Posterior cingulate gyrus (tissue), 11 donors: ENCODE measurements around the gene ZBTB17.
"Not testable (repeated sequence)": the region's sequence is repeated elsewhere in the genome, so short reads cannot be mapped to it uniquely, and the experiment has no call there.

Experiments
- DNase-seq, 10 donors: peaks; one replicate each; pipeline versions ENCODE4 v3.0.0 to v3.0.0-alpha.2; 2020 to 2021; ENCODE audit warnings: mixed read lengths in 3 of 10
- intact Hi-C: fragments of 100-400 bp; cut with DNase I; formaldehyde crosslinking; loops from one replicate; pipeline ENCODE4 v1.15.1; 2023

Gene ZBTB17

DNA sequence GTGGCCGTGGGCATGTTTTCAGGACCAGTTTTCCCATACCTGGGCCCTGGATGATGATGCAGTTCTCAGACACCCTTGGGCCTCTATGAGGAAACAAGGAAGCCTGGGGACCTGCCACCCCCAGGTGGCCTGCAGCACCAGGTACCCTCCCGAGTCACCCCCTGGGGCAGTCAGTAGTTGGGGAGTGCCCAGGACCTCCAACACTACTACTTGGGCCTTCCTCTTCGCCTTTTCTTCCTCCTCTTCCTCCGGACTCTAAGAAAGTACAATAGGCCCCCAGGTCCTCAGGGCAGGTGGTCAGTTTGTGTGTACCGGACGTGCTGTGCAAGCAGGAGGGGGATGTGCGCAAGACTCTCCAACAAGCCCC lies 16.3 kb upstream of the ZBTB17 start:
- intact Hi-C loops: loop anchor here (5.0 kb wide), 1 partner anchor 175 kb away; no protein-coding TSS in a partner anchor

DNA sequence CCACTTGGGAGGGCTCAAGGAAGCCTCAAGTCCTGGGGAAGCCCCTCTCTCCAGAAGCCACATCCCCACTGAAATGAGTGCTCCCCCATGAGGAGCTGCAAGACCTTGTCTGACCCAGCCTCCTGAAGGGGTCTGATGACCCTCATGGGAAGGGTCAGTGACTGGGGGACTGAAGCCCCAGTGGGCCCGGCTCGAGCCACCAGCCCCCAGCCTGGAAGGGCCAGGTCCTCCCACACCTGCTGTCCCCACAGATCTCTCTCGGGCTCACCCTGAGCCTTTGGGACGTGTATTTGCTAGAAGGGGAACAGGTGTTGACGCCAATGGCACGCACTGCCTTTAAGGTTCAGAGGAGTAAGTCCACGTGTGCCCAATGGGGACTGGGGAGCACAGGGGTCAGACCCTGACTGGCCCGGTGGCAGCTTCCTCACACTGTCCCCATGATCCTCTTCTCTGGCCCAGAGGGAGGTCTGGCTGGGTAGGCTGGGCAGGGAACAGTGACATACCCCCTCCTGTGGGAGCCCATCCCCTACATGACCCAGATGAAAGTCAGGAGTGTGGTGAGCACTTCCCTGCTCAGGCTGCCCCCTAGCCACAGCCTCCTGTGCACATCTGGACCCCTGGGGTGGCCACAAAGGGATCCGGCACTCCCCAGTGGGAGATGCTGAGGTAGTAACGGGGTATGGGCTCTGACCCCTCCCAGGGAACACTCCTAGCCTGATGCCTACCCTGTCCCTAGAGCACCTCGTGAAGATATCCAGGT lies 15.7 kb upstream of the ZBTB17 start:
- DNase-seq: peak in 2 of 10 donors; percentile 35 to 67
- intact Hi-C loops: loop anchor here (5.0 kb wide), 1 partner anchor 174 kb away; no protein-coding TSS in a partner anchor

More for the DNA sequence above, 16.3 kb upstream of the ZBTB17 start:
- peak in 1 of 10 donors; percentile 43 for DNase-seq

DNA sequence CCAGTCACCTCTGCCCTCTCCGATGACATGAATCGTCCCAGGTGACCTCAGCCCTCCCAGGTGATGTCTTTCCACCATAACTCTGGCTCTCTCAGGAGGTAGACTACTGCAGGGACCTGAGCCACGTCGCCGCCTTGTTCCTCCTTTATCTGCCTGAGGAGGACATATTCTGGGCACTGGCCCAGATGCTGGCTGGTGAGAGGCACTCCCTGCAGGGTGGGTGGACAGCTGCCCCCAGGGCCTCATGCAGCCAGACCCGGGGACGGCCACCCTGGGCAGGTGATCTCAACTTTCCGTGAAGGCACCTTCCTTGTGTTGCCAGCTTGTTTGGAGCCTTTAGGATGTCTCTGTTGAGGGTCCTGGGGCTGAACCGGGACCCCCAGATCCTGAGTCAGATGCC lies 13.9 kb upstream of the ZBTB17 start:
- intact Hi-C loops: loop anchor here (5.0 kb wide), 1 partner anchor 172 kb away; no protein-coding TSS in a partner anchor
- DNase-seq: peak in 2 of 10 donors; percentile 47 to 59

DNA sequence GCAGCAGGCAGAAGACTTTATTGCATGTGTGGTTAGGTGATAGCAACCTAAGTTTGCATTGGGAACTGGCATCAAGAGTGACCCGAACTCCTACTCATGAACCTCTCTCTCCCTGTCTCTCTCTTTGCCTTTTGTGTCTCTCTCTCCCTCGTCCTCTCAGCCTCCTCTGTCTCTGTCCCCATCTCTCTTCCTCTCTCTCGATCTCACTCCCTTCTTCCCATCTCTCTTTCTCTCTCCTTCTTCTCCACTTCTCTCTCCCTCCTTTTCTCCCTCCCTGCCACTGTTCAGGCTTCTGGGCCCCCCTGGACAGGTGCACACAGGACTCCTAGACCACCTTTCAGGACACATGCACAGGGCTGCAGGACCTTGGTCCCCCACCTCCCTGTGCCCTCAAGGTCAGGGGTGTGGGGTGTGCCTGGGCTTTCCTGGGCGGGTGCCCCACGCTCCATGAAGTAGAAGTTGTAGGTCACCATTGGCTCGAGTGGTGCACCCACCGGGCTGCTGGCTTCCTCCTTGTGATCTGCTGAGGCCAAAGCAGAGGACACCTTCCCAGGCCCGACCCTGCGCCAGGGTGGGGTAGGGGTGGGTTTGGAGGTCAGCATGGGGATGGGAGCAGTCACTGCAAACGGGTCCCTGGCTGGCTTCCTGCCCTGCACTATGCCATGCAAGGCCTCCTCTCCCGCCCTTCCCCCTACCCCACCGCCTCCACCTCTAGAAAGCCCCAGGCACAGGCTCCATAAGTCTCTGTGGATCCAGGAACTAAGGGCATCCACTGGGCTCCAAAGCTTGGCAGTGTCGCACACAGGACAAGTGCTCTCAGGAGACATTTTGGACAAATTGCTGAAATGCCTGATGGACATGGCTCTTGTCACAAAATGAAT lies 13.2 kb upstream of the ZBTB17 start:
- DNase-seq: peak in 2 of 10 donors; percentile 49 to 55
- intact Hi-C loops: no loop called here

DNA sequence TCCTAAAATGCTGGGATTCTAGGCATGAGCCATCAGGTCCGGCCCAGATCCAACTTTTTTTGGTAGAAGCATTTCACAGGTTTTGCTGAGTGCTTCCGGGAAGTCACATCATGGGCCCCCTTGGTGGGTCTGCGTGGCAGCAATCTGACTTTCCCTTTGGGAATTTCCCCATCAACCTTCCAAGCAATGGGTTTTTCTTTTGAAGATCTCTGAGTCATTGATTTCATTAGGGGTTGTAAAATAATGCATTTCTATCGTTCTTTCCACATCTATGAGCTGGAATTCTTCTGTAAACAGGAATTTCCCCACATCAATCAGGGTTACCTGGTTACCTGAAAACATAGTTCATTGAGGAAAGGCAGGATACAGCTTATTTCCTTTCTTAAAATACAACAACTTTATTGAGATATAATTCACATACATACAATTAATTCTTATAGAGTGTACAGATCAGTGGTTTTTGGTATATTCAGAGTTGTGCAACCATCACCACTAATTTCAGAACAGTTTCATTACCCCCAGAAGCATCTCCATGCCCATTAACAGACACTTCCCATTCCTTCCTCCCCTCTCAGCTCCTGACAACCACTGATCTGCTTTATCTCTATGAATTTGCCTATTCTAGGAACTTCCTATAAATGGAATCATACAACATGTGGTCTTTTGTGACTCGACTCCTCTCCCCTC lies 9.9 kb upstream of the ZBTB17 start:
- DNase-seq: no peak
- intact Hi-C loops: no loop called here

DNA sequence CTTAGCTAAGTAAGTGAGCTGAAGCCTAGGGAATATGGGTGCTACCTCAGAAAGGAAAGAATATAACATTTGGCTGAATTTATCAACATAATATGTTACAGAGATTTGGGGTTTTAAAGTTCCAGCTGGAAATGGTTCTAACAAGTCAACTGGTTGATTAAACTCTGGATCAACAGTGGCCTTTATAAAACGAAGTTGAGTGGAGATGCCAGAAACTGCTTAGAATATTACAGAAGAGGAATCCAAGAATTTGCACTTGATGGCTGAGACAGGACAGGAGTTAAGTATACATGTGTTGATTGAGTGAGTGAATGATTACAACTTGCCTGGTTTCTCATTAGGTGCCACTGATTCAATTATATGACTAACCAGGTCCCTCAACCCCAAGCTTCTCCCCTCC lies 7.4 kb upstream of the ZBTB17 start:
- intact Hi-C loops: no loop called here
- no peak for DNase-seq

DNA sequence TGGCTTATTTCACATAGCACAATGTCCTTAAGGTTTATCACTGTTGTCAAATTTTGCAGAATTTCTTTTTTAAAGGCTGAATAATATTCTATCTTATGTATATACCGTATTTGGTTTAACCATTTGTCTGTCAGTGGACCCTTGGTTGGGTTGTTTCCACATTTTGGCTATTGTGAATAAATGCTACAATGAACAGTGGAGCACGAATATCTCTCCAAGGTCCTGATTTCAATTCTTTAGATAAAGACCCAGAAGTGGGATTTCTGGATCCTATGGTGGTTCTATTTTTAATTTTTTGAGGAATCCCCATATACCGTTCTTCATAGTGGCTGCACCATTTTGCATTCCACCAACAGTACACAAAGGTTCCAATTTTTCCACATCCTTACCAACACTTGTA lies 5.8 kb upstream of the ZBTB17 start:
- intact Hi-C loops: no loop called here
- DNase-seq: no peak

DNA sequence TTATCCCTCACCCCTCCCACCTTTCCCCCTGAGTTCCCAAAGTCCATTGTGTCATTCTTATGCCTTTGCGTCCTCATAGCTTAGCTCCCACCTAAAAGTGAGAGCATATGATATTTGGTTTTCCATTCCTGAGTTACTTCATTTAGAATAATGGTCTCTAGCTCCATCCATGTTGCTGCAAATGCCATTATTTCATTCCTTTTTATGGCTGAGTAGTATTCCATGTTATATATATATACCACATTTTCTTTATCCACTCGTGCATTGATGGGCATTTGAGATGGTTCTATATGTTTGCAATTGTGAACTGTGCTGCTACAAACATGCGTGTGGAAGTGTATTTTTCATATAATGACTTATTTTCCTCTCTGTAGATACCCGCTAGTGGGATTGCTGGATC lies 2.0 kb upstream of the ZBTB17 start:
- intact Hi-C loops: loop anchor here (10.0 kb wide), 1 partner anchor 143 kb away; no protein-coding TSS in a partner anchor
- DNase-seq: not testable (repeated sequence)

DNA sequence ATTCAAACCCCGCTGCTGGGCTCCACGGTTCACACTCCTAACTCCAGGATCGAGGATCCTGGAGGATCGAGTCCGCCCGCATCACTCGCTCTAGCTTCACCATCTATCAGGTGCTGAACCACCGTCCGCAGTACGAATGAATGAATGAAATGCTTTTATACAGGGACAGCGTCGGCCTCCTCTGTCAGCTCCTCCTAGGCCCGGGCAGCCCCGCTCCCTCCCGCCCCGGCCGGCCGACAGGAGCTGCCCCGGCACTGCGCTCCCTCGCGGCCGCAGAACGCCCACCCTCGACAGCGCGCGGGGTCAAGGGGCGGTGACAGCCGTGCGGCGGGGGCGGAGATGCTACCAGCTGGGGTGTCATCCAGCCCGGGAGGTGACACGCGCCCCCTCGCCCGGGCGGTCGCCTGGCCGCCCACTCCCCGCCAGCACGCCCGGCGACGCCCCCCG lies 520 bp downstream of the ZBTB17 start:
- intact Hi-C loops: loop anchor here (10.0 kb wide), 1 partner anchor 141 kb away; no protein-coding TSS in a partner anchor

DNA sequence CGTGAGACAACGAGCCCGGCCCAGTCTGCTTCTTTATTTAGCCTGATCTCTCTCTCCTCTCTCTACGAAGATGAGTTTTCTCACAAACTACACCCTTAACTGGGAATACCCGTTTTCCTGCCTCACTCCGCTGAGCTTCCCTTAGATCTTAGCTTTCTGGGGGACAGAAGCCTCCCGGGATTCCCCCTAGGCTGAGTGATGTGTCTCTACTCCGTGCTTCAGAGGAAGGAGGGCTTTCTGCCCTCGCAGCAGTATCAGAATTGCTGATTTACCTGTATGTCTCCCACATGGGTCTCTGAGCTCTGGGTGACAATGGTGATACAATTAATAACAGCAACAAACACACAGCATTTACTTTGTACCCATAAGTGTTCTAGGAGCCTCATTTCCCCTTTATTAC lies 1.0 kb downstream of the ZBTB17 start:
- no peak for DNase-seq
- intact Hi-C loops: loop anchor here (10.0 kb wide), 1 partner anchor 140 kb away; no protein-coding TSS in a partner anchor

More for the DNA sequence above, 520 bp downstream of the ZBTB17 start:
- peak; percentile 53 to 96 (median 75) for DNase-seq

DNA sequence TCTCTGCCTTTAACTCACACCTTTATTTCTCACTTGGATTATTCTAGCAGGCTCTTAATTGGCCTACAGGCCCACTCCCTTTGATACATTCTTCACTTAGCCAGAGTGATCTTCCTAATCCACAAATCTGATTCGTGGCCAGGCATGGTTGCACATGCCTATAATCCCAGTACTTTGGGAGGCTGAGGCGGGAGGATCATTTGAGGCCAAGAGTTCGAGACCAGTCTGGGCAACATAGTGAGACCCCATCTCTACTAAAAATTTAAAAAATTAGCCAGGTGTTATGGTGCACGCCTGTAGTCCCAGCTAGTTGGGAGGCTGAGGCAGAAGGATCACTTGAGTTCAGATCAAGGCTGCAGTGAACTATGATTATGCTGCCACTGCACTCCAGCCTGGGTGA lies 2.1 kb downstream of the ZBTB17 start:
- DNase-seq: no peak
- intact Hi-C loops: loop anchor here (10.0 kb wide), 1 partner anchor 139 kb away; no protein-coding TSS in a partner anchor

DNA sequence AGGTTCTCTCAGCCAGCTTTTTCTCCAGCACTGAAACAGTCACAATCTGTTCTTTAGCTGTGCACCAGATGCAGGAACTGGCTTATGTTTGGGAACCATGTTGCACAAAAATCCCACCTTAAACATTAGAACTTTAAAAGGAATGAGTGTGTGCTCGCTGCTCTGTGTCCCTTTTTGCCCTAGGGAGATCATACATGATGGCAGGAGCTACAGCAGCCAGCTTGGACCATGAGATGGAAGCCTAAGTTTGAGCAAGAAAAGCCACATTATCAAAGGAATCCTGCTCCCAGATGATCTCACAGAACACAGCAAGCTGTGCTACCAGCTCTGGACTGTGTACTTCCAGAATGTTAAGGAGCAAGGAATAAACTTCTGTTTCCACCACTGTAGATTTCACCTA lies 3.5 kb downstream of the ZBTB17 start:
- intact Hi-C loops: loop anchor here (10.0 kb wide), 1 partner anchor 138 kb away; no protein-coding TSS in a partner anchor
- no peak for DNase-seq

DNA sequence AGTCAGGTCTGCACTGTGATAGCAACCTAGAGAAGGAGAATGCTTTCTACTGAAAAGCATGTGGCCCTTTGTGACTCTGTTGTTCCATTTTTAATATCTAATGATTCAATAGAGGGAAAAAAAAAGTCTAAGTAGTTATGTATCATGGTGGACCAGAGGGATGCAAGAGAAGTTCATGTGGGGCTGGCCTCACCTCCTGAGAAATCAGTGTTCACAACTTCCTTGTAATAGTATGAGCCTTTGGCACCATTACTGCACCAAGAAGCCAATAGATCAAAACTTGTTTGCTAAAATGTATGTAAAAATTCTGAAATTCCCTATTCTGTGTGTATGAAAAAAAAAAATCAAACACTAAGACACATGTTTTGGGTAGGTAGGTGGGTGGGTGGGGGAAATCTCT lies 5.0 kb downstream of the ZBTB17 start:
- no peak for DNase-seq
- intact Hi-C loops: loop anchor here (10.0 kb wide), 1 partner anchor 136 kb away; no protein-coding TSS in a partner anchor

DNA sequence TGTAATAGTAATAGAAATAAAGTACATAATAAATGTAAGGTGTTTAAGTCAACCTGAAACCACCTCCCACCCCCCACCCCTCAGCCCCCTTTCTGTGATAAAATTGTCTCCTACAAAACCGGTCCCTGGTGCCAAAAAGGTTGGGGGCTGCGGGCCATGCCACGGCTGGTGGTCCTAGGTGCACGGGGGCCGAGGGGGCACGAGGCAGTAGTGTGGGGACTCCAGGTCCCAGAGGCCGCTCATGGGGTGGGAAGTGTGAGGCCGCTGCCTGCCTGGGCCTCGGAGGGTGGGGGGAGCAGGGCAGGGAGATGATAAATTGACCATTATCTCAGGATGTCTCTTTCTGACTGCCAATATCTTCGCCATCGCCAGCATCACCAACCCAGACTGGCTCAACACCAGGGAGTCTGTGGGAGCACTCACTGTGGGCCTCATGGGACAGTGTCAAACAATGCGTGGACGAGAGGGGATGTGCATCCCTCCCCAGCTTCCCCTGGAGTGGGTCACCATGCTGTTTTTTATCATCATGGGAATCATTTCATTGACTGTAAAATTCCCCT lies 6.5 kb downstream of the ZBTB17 start:
- DNase-seq: no peak
- intact Hi-C loops: no loop called here

DNA sequence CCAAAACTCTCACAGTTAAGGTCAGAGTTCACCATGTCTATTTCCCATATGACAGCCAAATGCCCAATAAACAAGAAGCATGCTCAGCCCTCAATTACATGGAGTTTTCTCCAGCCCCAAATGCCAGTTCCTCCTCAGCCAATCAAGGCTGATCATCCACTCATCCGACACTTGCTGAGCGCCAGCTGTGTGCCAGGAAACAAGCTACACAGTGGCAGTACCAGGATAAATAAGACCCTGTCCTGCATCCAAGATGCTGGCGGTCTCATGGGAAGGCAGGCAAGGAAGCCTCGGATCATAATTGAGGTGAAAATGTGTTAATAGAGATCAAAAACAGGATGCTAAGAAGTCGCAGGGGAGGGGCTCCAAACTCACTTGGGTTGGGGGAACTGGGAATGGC lies 7.7 kb downstream of the ZBTB17 start:
- intact Hi-C loops: no loop called here
- peak in 1 of 10 donors; percentile 83 for DNase-seq

DNA sequence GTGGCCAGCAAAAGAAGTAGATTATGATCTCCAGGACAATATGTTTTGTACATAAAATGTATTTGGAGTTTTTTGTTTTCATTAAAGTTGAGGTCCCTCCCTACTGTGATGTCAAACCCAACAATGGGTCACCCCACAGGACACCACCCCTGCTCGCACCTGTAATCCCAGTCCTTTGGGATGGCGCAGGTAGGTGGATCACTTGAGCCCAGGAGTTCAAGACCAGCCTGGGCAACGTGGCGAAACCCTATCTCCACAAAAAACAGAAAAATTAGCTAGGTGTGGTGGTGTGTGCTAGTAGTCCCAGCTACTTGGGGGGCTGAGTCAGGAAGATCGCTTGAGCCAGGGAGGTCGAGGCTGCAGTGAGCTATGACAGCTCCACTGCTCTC lies 9.0 kb downstream of the ZBTB17 start:
- intact Hi-C loops: no loop called here
- no peak for DNase-seq

DNA sequence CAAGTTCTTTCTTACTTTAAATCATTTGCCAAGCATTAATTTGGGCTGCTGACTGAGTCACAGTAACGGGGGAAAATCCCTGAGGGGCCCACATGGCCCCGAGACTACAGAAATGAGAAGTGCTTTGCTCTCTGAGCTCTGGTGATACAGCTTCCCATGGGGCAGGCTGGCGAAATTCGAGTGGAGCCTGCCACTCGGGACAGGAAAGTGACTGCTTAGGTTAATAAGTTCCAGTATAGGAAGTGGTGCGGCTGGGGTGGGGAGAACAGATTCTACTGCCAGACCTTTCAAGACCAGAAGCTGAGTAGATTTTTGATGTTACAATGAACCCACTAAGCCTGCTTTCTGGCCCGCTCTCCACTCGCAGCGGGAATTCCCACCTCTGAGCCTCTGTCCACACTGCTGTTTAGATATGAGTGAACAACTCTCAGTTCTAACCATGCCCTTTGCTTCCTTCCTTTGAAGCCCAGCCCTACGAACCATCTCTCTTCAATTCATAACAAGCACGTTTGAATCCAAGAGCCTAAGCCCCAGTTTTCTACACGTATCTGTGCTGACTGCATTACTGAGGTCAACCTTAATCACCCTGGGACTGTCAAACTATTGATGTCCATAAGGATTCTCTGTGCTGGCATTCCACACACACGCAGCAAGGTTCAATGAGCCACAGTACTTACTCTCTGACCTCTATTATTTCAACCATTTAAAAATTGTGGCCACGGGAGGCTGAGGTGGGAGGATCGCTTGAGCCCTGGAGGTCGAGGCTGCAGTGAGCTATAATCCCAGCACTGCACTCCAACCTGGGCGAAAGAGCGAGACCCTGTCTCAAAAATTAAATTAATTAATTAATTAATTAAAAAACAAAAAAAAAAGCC lies 9.6 kb downstream of the ZBTB17 start:
- intact Hi-C loops: no loop called here
- no peak for DNase-seq

DNA sequence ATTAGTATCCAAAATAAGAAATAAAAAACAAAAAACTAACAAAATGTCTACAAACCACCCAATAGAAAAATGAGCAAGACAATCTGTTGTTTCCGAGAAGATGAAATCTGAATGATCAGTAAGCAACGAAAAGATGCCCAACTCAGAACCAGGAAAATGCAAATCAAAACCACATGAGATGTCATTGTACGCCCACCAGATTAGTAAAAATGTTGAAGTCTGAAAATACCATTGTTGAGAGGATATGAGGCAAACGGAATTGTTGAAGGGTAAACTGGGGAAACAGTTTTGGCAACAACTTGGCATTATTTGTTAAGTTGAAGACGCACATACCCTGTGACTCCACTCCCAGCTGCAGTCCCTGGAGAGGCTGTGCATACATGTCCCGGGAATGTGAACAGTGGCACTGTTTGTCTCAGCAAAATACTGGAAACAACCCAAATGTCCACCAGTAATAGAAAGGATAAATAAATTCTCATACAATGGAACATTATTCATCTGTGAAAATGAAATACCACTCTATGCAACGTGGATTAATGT lies 10.6 kb downstream of the ZBTB17 start:
- DNase-seq: peak in 5 of 10 donors; percentile 56 to 95 (median 70)
- intact Hi-C loops: no loop called here
